ENCODE data around the gene FKBP4. TPM values are rescaled to one million over a fixed set of nuclear protein-coding genes. Genes with fewer than 3 reads are reported as not detected.

FKBP4 gene
- total RNA-seq, 1 donor from 2014 or later, result 68.7 TPM

DNA sequence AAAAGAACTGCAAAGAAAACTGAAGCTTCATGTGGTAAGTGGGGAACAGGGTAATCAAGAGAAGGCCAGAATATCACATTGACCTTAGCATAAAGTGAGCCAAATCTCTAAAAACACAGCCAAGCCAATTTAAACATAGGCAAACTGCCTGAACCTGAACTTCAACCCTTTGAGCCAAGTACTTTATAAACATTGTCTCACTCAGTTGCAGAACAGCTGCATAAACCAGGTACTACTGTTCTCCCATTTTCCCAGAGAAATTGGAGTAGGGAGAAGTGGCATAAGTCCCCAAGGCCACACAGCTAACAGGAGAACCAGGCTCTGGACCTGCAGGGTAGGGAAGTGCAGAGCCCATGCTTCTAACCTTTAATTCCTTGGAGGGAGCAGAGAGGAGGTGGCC lies 30.4 kb upstream of the FKBP4 start:
- FAIRE-seq, result no peak
- H3K27ac ChIP-seq (ENCODE audit: low read depth, low read length), result no peak overlapping the region
- Mint-ChIP-seq H3K4me1 (ENCODE audit: low read depth, unreplicated experiment) (no peaks in the 10 kb centered on the region), H3K27me3 (ENCODE audit: low read depth, unreplicated experiment) (peaks cover 40% of the 10 kb centered on the region), H3K27ac (ENCODE audit: unreplicated experiment) (no peak overlapping the region), H3K36me3 (ENCODE audit: low read depth, unreplicated experiment) (peaks cover 2% of the 10 kb centered on the region), H3K4me3 (ENCODE audit: unreplicated experiment) (no peak overlapping the region), H3K9me3 (ENCODE audit: unreplicated experiment) (peaks cover 3% of the 10 kb centered on the region)
- peaks cover 18% of the 10 kb centered on the region for H3K27me3 ChIP-seq (ENCODE audit: insufficient read depth, low read length)
- H2AFZ ChIP-seq (ENCODE audit: low read depth, low read length), result no peak overlapping the region
- H3K79me2 ChIP-seq (ENCODE audit: insufficient read depth, low read length), result no peaks in the 10 kb centered on the region
- TF ChIP-seq, protein P1, sequence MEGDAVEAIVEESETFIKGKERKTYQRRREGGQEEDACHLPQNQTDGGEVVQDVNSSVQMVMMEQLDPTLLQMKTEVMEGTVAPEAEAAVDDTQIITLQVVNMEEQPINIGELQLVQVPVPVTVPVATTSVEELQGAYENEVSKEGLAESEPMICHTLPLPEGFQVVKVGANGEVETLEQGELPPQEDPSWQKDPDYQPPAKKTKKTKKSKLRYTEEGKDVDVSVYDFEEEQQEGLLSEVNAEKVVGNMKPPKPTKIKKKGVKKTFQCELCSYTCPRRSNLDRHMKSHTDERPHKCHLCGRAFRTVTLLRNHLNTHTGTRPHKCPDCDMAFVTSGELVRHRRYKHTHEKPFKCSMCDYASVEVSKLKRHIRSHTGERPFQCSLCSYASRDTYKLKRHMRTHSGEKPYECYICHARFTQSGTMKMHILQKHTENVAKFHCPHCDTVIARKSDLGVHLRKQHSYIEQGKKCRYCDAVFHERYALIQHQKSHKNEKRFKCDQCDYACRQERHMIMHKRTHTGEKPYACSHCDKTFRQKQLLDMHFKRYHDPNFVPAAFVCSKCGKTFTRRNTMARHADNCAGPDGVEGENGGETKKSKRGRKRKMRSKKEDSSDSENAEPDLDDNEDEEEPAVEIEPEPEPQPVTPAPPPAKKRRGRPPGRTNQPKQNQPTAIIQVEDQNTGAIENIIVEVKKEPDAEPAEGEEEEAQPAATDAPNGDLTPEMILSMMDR (IDR thresholded peaks at IDR 0.05; ENCODE audit: insufficient read depth, low read depth, low read length), result no peak
- no peak for TF ChIP-seq EZH2 (IDR thresholded peaks at IDR 0.05; ENCODE audit: insufficient read depth, low read length)
- H3K4me3 ChIP-seq (ENCODE audit: insufficient read depth, low read depth, low read length), result no peak overlapping the region
- no peak overlapping the region for H3K4me2 ChIP-seq (ENCODE audit: low read length)
- H3K4me1 ChIP-seq (ENCODE audit: insufficient read depth, low read length), result no peaks in the 10 kb centered on the region
- H3K9me3 ChIP-seq (ENCODE audit: insufficient read depth, low read depth, low read length), result no peaks in the 10 kb centered on the region
- H4K20me1 ChIP-seq (ENCODE audit: insufficient read depth, low read length), result no peaks in the 10 kb centered on the region
- no peak overlapping the region for H3K9ac ChIP-seq (ENCODE audit: low read length)
- no peaks in the 10 kb centered on the region for H3K36me3 ChIP-seq (ENCODE audit: insufficient read depth, low read length)
- no peak for DNase-seq (ENCODE audit: low read depth)

DNA sequence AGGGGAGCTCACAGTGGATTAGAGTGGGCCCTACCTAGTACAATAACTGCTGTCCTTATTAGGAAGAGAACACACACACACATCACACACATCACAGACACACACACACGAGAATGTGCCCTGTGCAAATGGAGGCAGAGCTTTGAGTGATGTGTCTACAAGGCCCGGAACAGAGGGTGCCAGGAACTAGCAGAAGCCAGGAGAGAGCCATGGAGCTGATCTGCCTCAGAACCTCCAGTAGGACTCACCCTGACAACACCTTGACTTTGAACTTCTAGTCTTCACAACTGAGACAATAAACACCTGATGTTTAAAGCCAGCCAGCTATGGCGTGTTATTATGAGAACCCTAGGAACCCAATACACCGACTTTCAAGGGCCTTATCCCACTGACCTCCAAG lies 29.7 kb upstream of the FKBP4 start:
- Histone ChIP-seq H3K27ac (ENCODE audit: low read depth, low read length) (no peak overlapping the region), H3K36me3 (ENCODE audit: insufficient read depth, low read length) (no peaks in the 10 kb centered on the region), H3K4me3 (ENCODE audit: insufficient read depth, low read depth, low read length) (no peak overlapping the region), H3K4me2 (ENCODE audit: low read length) (no peak overlapping the region), H3K9me3 (ENCODE audit: insufficient read depth, low read depth, low read length) (no peaks in the 10 kb centered on the region), H2AFZ (ENCODE audit: low read depth, low read length) (no peak overlapping the region), H3K27me3 (ENCODE audit: insufficient read depth, low read length) (peaks cover 17% of the 10 kb centered on the region), H3K79me2 (ENCODE audit: insufficient read depth, low read length) (no peaks in the 10 kb centered on the region), H3K9ac (ENCODE audit: low read length) (no peak overlapping the region), H4K20me1 (ENCODE audit: insufficient read depth, low read length) (no peaks in the 10 kb centered on the region), H3K4me1 (ENCODE audit: insufficient read depth, low read length) (no peaks in the 10 kb centered on the region)
- Mint-ChIP-seq H3K36me3 (ENCODE audit: low read depth, unreplicated experiment) (peaks cover 2% of the 10 kb centered on the region), H3K9me3 (ENCODE audit: unreplicated experiment) (peaks cover 3% of the 10 kb centered on the region), H3K27me3 (ENCODE audit: low read depth, unreplicated experiment) (peaks cover 34% of the 10 kb centered on the region), H3K27ac (ENCODE audit: unreplicated experiment) (no peak overlapping the region), H3K4me3 (ENCODE audit: unreplicated experiment) (no peak overlapping the region), H3K4me1 (ENCODE audit: low read depth, unreplicated experiment) (no peaks in the 10 kb centered on the region)
- no peak for TF ChIP-seq EZH2 (IDR thresholded peaks at IDR 0.05; ENCODE audit: insufficient read depth, low read length)
- TF ChIP-seq, protein P1 (IDR thresholded peaks at IDR 0.05; ENCODE audit: insufficient read depth, low read depth, low read length), result no peak
- FAIRE-seq (no peak), DNase-seq (ENCODE audit: low read depth) (no peak)

GRCh38 chr12:2765608-2766007 lies 29.2 kb upstream of the FKBP4 start:
- no peak overlapping the region for H3K27ac ChIP-seq (ENCODE audit: low read depth, low read length)
- no peak for FAIRE-seq
- no peak overlapping the region for H2AFZ ChIP-seq (ENCODE audit: low read depth, low read length)
- Mint-ChIP-seq H3K9me3 (ENCODE audit: unreplicated experiment) (peaks cover 3% of the 10 kb centered on the region), H3K27me3 (ENCODE audit: low read depth, unreplicated experiment) (peaks cover 31% of the 10 kb centered on the region), H3K36me3 (ENCODE audit: low read depth, unreplicated experiment) (peaks cover 4% of the 10 kb centered on the region), H3K4me3 (ENCODE audit: unreplicated experiment) (no peak overlapping the region), H3K4me1 (ENCODE audit: low read depth, unreplicated experiment) (no peaks in the 10 kb centered on the region), H3K27ac (ENCODE audit: unreplicated experiment) (no peak overlapping the region)
- no peaks in the 10 kb centered on the region for H3K4me1 ChIP-seq (ENCODE audit: insufficient read depth, low read length)
- no peak overlapping the region for H3K4me3 ChIP-seq (ENCODE audit: insufficient read depth, low read depth, low read length)
- H4K20me1 ChIP-seq (ENCODE audit: insufficient read depth, low read length), result no peaks in the 10 kb centered on the region
- no peaks in the 10 kb centered on the region for H3K79me2 ChIP-seq (ENCODE audit: insufficient read depth, low read length)
- no peak for DNase-seq (ENCODE audit: low read depth)
- no peak overlapping the region for H3K4me2 ChIP-seq (ENCODE audit: low read length)
- no peaks in the 10 kb centered on the region for H3K36me3 ChIP-seq (ENCODE audit: insufficient read depth, low read length)
- no peaks in the 10 kb centered on the region for H3K9me3 ChIP-seq (ENCODE audit: insufficient read depth, low read depth, low read length)
- TF ChIP-seq, protein P1 (IDR thresholded peaks at IDR 0.05; ENCODE audit: insufficient read depth, low read depth, low read length), result no peak
- no peak for TF ChIP-seq EZH2 (IDR thresholded peaks at IDR 0.05; ENCODE audit: insufficient read depth, low read length)
- H3K9ac ChIP-seq (ENCODE audit: low read length), result no peak overlapping the region
- H3K27me3 ChIP-seq (ENCODE audit: insufficient read depth, low read length), result peaks cover 17% of the 10 kb centered on the region

Data from astrocyte (in vitro differentiated cells and primary cell).